CD4-positive, alpha-beta T cell treated with Interleukin-4 for 4 hours (primary cell): ENCODE results near the gene RPLP1.
"Not testable (repeated sequence)": the region's sequence is repeated elsewhere in the genome, so short reads cannot be mapped to it uniquely, and the experiment has no call there.

Experiments used
- DNase-seq: peaks from one replicate; pipeline ENCODE4 v3.0.0-alpha.2; 2020

The RPLP1 gene

GRCh38 chr15:69443032-69443611, 9.5 kb upstream of the RPLP1 start:
- DNase-seq, result peak; percentile 30

- DNase-seq, result no peak
Observed at GRCh38 chr15:69444686-69445085, 7.9 kb upstream of the RPLP1 start.

GRCh38 chr15:69446953-69447352, 5.7 kb upstream of the RPLP1 start:
- no peak for DNase-seq

- DNase-seq, result not testable (repeated sequence)
Observed at GRCh38 chr15:69450221-69450620, 2.4 kb upstream of the RPLP1 start.

GRCh38 chr15:69450968-69451695, 1.5 kb upstream of the RPLP1 start:
- no peak for DNase-seq

GRCh38 chr15:69451951-69452691, 497 bp upstream of the RPLP1 start:
- DNase-seq, result no peak

- DNase-seq, result no peak
Observed at GRCh38 chr15:69454953-69455352, 2.3 kb downstream of the RPLP1 start.

GRCh38 chr15:69456208-69457166, 3.9 kb downstream of the RPLP1 start:
- no peak for DNase-seq

GRCh38 chr15:69457304-69458280, 5.0 kb downstream of the RPLP1 start:
- no peak for DNase-seq

GRCh38 chr15:69459066-69459465, 6.4 kb downstream of the RPLP1 start:
- no peak for DNase-seq

GRCh38 chr15:69460481-69460880, 7.9 kb downstream of the RPLP1 start:
- no peak for DNase-seq

- DNase-seq, result no peak
Observed at GRCh38 chr15:69462030-69462492, 9.4 kb downstream of the RPLP1 start.

- DNase-seq, result peak; percentile 91
Observed at GRCh38 chr15:69462493-69463181, 10.0 kb downstream of the RPLP1 start.

- DNase-seq, result no peak
Observed at GRCh38 chr15:69463182-69463756, 10.7 kb downstream of the RPLP1 start.

GRCh38 chr15:69465253-69465652, 12.6 kb downstream of the RPLP1 start:
- no peak for DNase-seq

- DNase-seq, result no peak
Observed at GRCh38 chr15:69466733-69467132, 14.1 kb downstream of the RPLP1 start.

- DNase-seq, result no peak
Observed at GRCh38 chr15:69467636-69468035, 15.0 kb downstream of the RPLP1 start.

- peak; percentile 97 for DNase-seq
Observed at GRCh38 chr15:69468241-69469121, 15.9 kb downstream of the RPLP1 start.

- DNase-seq, result no peak
Observed at GRCh38 chr15:69469467-69470201, 17.0 kb downstream of the RPLP1 start.
